K562 (cell line): ENCODE measurements around the gene NAA38. TPM values are rescaled to one million over a fixed set of nuclear protein-coding genes. Genes with fewer than 3 reads are reported as not detected.

ENCODE experiments used
- ARID3A ChIP-seq: IDR thresholded peaks from 2 replicates; pipeline ENCODE4 v1.6.1; 2012; ENCODE audit warnings: low read depth, low read length, improper control_type of control experiment, borderline replicate concordance
- CHD1 ChIP-seq: fragments of 200-600 bp; sonication (generic); IDR thresholded peaks from one replicate; pipeline ENCODE4 v1.6.1; 2012; ENCODE audit warnings: mild to moderate bottlenecking, moderate library complexity, low read length, inconsistent platforms
- EP400 ChIP-seq: fragments of 450-650 bp; IDR thresholded peaks from 2 replicates; pipeline ENCODE4 v1.6.1; 2017; ENCODE audit warnings: antibody characterized with exemption, mild to moderate bottlenecking, moderate library complexity
- FOXK1 ChIP-seq: sonication (generic); formaldehyde crosslinking; IDR thresholded peaks from 2 replicates; pipeline ENCODE4 v1.8.0; 2022; ENCODE audit warnings: missing genetic modification reagents, mild to moderate bottlenecking, borderline replicate concordance
- HMG20B ChIP-seq: fragments of 250-450 bp; sonication (Bioruptor Pico); IDR thresholded peaks from 2 replicates; pipeline ENCODE4 v1.5.0; 2021; ENCODE audit warnings: mild to moderate bottlenecking
- MCM3 ChIP-seq: fragments of 450-650 bp; IDR thresholded peaks from 2 replicates; pipeline ENCODE4 v1.6.1; 2016
- NCOA2 ChIP-seq, 2 experiments: fragments of 450-650 bp; IDR thresholded peaks; 2 replicates each; pipeline ENCODE4 v1.6.1; 2018; ENCODE audit warnings: mild to moderate bottlenecking in 2 of 2, moderate library complexity in 1 of 2; ENCODE audit not compliant: partially characterized antibody in 2 of 2
- NKRF ChIP-seq: fragments of 450-650 bp; IDR thresholded peaks from 2 replicates; pipeline ENCODE4 v1.6.1; 2016; ENCODE audit warnings: borderline replicate concordance
- TOE1 ChIP-seq, 2 experiments: fragments of 450-650 bp in 1 of 2; sonication (generic) in 1 of 2; formaldehyde crosslinking in 1 of 2; IDR thresholded peaks; 2 replicates each; pipeline versions ENCODE4 v1.7.1 to v1.8.0; 2016 to 2022; ENCODE audit warnings: borderline replicate concordance in 2 of 2, mild to moderate bottlenecking in 2 of 2, antibody characterized with exemption in 1 of 2, inconsistent platforms in 1 of 2, low read depth in 1 of 2, missing genetic modification reagents in 1 of 2, moderate library complexity in 1 of 2
- ZNF263 ChIP-seq: sonication (generic); formaldehyde crosslinking; IDR thresholded peaks from 2 replicates; pipeline ENCODE4 v1.8.0; 2022; ENCODE audit warnings: mild to moderate bottlenecking, missing genetic modification reagents, borderline replicate concordance
- ZNF561 ChIP-seq: fragments of 450-650 bp; formaldehyde crosslinking; conservative IDR thresholded peaks from 2 replicates; pipeline ENCODE4 v1.4.0; 2020; ENCODE audit warnings: mild to moderate bottlenecking, moderate library complexity
- ZNF584 ChIP-seq: fragments of 200-800 bp; sonication (Bioruptor generic); IDR thresholded peaks from 2 replicates; pipeline ENCODE4 v1.6.1; 2016; ENCODE audit warnings: low read depth, mild to moderate bottlenecking, missing genetic modification characterization, missing compliant biosample characterization
- ZNF77 ChIP-seq: fragments of 250-450 bp; sonication (Bioruptor Pico); IDR thresholded peaks from 2 replicates; pipeline ENCODE4 v1.5.0; 2020
- polyA plus RNA-seq, 8 experiments: library from polyadenylated mRNA; depleted of rRNA in 4 of 8; stranded (reverse) in 5 of 8; unstranded in 3 of 8; fragments of >200 nt; fragmentation: Nextera tagmentation in 2 of 8; fragmentation: Illumina TruSeq in 1 of 8; extraction: Ambion mirVana in 2 of 8; extraction: Trizol in 1 of 8; gene quantifications; 2 replicates each; pipeline versions ENCODE4 v1.2.1 to v1.2.3, GENCODE V29; 2011 to 2014; ENCODE audit warnings: inconsistent platforms in 1 of 8, missing spikeins in 1 of 8
- total RNA-seq, 7 experiments: library from RNA; depleted of rRNA in 6 of 7; stranded (reverse); fragments of >200 nt in 6 of 7; fragmentation: Illumina TruSeq in 2 of 7; extraction: Trizol in 2 of 7; gene quantifications; 2 replicates each; pipeline versions ENCODE4 v1.2.1 to v1.2.3, GENCODE V29; 2011 to 2021; ENCODE audit warnings: low replicate concordance in 1 of 7

The NAA38 gene
- total and polyA plus RNA-seq, 9 of the 15 experiments (the other 6 are each of a cell fraction or from before 2014, with no cell fraction given): 16.4 to 99.8 (median 57.3) TPM

- TF ChIP-seq ZNF77 (CRISPR knock-in tag): no peak
- TF ChIP-seq CHD1: no peak
- peak; percentile 85 for TF ChIP-seq TOE1 (IDR thresholded peaks at IDR 0.05; ENCODE audit: borderline replicate concordance)
- no peak for TF ChIP-seq TOE1 (CRISPR knock-in tag; IDR thresholded peaks at IDR 0.05; ENCODE audit: borderline replicate concordance, low read depth)
- no peak for TF ChIP-seq FOXK1
- TF ChIP-seq MCM3: no peak
- TF ChIP-seq HMG20B (CRISPR knock-in tag): no peak
- no peak for TF ChIP-seq NCOA2 (IDR thresholded peaks at IDR 0.05; ENCODE audit: partially characterized antibody in 2 of 2)
- peak; percentile 88 for TF ChIP-seq EP400
- TF ChIP-seq ZNF561 (CRISPR knock-in tag): no peak
- TF ChIP-seq ZNF263: no peak
- TF ChIP-seq ARID3A: no peak
- no peak for TF ChIP-seq ZNF584 (CRISPR knock-in tag)
- peak; percentile 85 for TF ChIP-seq NKRF
Observed at GRCh38 chr17:7857713-7858521, 558 bp upstream of the NAA38 start, which contains the start of gene CYB5D1 (continued).
